H9 (cell line): Measurements from ENCODE around the gene CACNA1I. TPM values are rescaled to one million over a fixed set of nuclear protein-coding genes. Genes with fewer than 3 reads are reported as not detected.

Source experiments
- DNase-seq: peaks from one replicate; pipeline ENCODE4 v3.0.0-alpha.2; 2017
- H2AFZ ChIP-seq: one replicate; pipeline ENCODE4 v1.6.1; 2013; ENCODE audit warnings: mild to moderate bottlenecking, low read length, control low read depth, moderate library complexity
- H2AK5ac ChIP-seq: 2 replicates; pipeline ENCODE4 v1.6.1; 2013; ENCODE audit warnings: low read length, control low read depth, mixed read lengths; ENCODE audit not compliant: insufficient read length
- H2BK120ac ChIP-seq: one replicate; pipeline ENCODE4 v1.6.1; 2013; ENCODE audit warnings: low read depth, mild to moderate bottlenecking, low read length, control low read depth, inconsistent platforms; ENCODE audit not compliant: poor library complexity, severe bottlenecking
- H2BK12ac ChIP-seq: 2 replicates; pipeline ENCODE4 v1.6.1; 2013; ENCODE audit warnings: low read length, control low read depth, mixed read lengths, low read depth; ENCODE audit not compliant: insufficient read length
- H2BK15ac ChIP-seq: 2 replicates; pipeline ENCODE4 v1.6.1; 2013; ENCODE audit warnings: low read depth, low read length, control low read depth
- H2BK20ac ChIP-seq: one replicate; pipeline ENCODE4 v1.6.1; 2013; ENCODE audit warnings: low read depth, mild to moderate bottlenecking, low read length, control low read depth, inconsistent platforms; ENCODE audit not compliant: poor library complexity, severe bottlenecking
- H2BK5ac ChIP-seq: 2 replicates; pipeline ENCODE4 v1.6.1; 2013; ENCODE audit warnings: low read length, control low read depth, mixed read lengths; ENCODE audit not compliant: insufficient read length
- H3K14ac ChIP-seq: 2 replicates; pipeline ENCODE4 v1.6.1; 2013; ENCODE audit warnings: low read length, control low read depth; ENCODE audit not compliant: insufficient read depth
- H3K18ac ChIP-seq: 2 replicates; pipeline ENCODE4 v1.6.1; 2013; ENCODE audit warnings: low read depth, mild to moderate bottlenecking, mixed read lengths, low read length, control low read depth; ENCODE audit not compliant: insufficient read length
- H3K23ac ChIP-seq: 2 replicates; pipeline ENCODE4 v1.6.1; 2013; ENCODE audit warnings: low read length, control low read depth, mixed read lengths, low read depth; ENCODE audit not compliant: insufficient read length
- H3K23me2 ChIP-seq: 2 replicates; pipeline ENCODE4 v1.6.1; 2013; ENCODE audit warnings: low read depth, mild to moderate bottlenecking, mixed read lengths, low read length, control low read depth; ENCODE audit not compliant: insufficient read length, poor library complexity, severe bottlenecking
- H3K27ac ChIP-seq: 2 replicates; pipeline ENCODE4 v1.5.1; 2013; ENCODE audit warnings: low read length, control low read depth, mixed read lengths, low read depth; ENCODE audit not compliant: insufficient read length
- H3K27me3 ChIP-seq: 2 replicates; pipeline ENCODE4 v1.6.1; 2013; ENCODE audit warnings: low read length, control low read depth, inconsistent platforms; ENCODE audit not compliant: insufficient read depth
- H3K4ac ChIP-seq: 2 replicates; pipeline ENCODE4 v1.6.1; 2013; ENCODE audit warnings: low read depth, mild to moderate bottlenecking, control low read depth, inconsistent platforms, low read length, moderate library complexity
- H3K4me1 ChIP-seq: 2 replicates; pipeline ENCODE4 v1.6.1; 2013; ENCODE audit warnings: low read length, control low read depth, inconsistent platforms; ENCODE audit not compliant: insufficient read depth
- H3K4me2 ChIP-seq: 2 replicates; pipeline ENCODE4 v1.6.1; 2013; ENCODE audit warnings: low read length, control low read depth, mixed read lengths; ENCODE audit not compliant: insufficient read length, insufficient read depth
- H3K56ac ChIP-seq: 2 replicates; pipeline ENCODE4 v1.6.1; 2013; ENCODE audit warnings: low read depth, mild to moderate bottlenecking, mixed read lengths, low read length, control low read depth; ENCODE audit not compliant: insufficient read length
- H3K79me1 ChIP-seq: 2 replicates; pipeline ENCODE4 v1.6.1; 2013; ENCODE audit warnings: low read depth, mild to moderate bottlenecking, moderate library complexity, low read length, control low read depth, inconsistent platforms; ENCODE audit not compliant: insufficient read depth, poor library complexity, severe bottlenecking
- H3K79me2 ChIP-seq: 2 replicates; pipeline ENCODE4 v1.6.1; 2013; ENCODE audit warnings: low read length, control low read depth, inconsistent platforms; ENCODE audit not compliant: insufficient read depth
- H3K9ac ChIP-seq: 2 replicates; pipeline ENCODE4 v1.6.1; 2013; ENCODE audit warnings: low read length, control low read depth, mixed read lengths; ENCODE audit not compliant: insufficient read length; ENCODE audit errors: extremely low read depth
- H3K9me3 ChIP-seq: one replicate; pipeline ENCODE4 v1.6.1; 2013; ENCODE audit warnings: low read depth, low read length, inconsistent platforms; ENCODE audit not compliant: control insufficient read depth
- H3T11ph ChIP-seq: one replicate; pipeline ENCODE4 v1.6.1; 2013; ENCODE audit warnings: mild to moderate bottlenecking, low read length, control low read depth, inconsistent platforms
- H4K20me1 ChIP-seq: one replicate; pipeline ENCODE4 v1.6.1; 2013; ENCODE audit not compliant: control insufficient read depth, insufficient read length, insufficient read depth
- H4K5ac ChIP-seq: 2 replicates; pipeline ENCODE4 v1.6.1; 2013; ENCODE audit warnings: low read depth, mild to moderate bottlenecking, mixed read lengths, low read length, control low read depth; ENCODE audit not compliant: insufficient read length
- H4K8ac ChIP-seq: replicated peaks from 2 replicates; pipeline ENCODE4 v1.6.1; 2013; ENCODE audit warnings: low read length, control low read depth, mixed read lengths, low read depth; ENCODE audit not compliant: insufficient read length
- H4K91ac ChIP-seq: 2 replicates; pipeline ENCODE4 v1.6.1; 2013; ENCODE audit warnings: low read depth, mild to moderate bottlenecking, moderate library complexity, mixed read lengths, low read length, control low read depth; ENCODE audit not compliant: insufficient read length
- H3K27ac Mint-ChIP-seq, 3 experiments: 2 replicates in 2 of 3; 3 replicates in 1 of 3; pipeline ENCODE4 v1.8.0; 2020 to 2021; ENCODE audit warnings: mixed read lengths in 3 of 3, mild to moderate bottlenecking in 1 of 3, moderate library complexity in 1 of 3
- H3K27me3 Mint-ChIP-seq: 2 replicates; pipeline ENCODE4 v1.8.0; 2021; ENCODE audit warnings: low read depth, mild to moderate bottlenecking, moderate library complexity, mixed read lengths
- H3K36me3 Mint-ChIP-seq, 3 experiments: 2 replicates in 2 of 3; 3 replicates in 1 of 3; pipeline ENCODE4 v1.8.0; 2020 to 2021; ENCODE audit warnings: low read depth in 3 of 3, mixed read lengths in 3 of 3; ENCODE audit not compliant: insufficient read depth in 1 of 3
- H3K4me1 Mint-ChIP-seq, 2 experiments: 2 replicates each; pipeline ENCODE4 v1.8.0; 2020; ENCODE audit warnings: mixed read lengths in 2 of 2
- H3K4me3 Mint-ChIP-seq, 2 experiments: 2 replicates in 1 of 2; 3 replicates in 1 of 2; pipeline ENCODE4 v1.8.0; 2020 to 2021; ENCODE audit warnings: mild to moderate bottlenecking in 2 of 2, mixed read lengths in 2 of 2, moderate library complexity in 1 of 2
- H3K9me3 Mint-ChIP-seq, 2 experiments: 2 replicates in 1 of 2; 3 replicates in 1 of 2; pipeline ENCODE4 v1.8.0; 2020; ENCODE audit warnings: mild to moderate bottlenecking in 2 of 2, mixed read lengths in 2 of 2, moderate library complexity in 1 of 2
- CTCF ChIP-seq: fragments of 200-600 bp; sonication (generic); conservative IDR thresholded peaks from 3 replicates; pipeline ENCODE4 v1.8.0; 2021; ENCODE audit warnings: antibody characterized with exemption, mild to moderate bottlenecking
- WGBS: extraction: QIAGEN DNeasy Blood & Tissue Kit; methylation state at CpG from one replicate; pipeline ENCODE4 v1.1.7; 2013; ENCODE audit warnings: missing lambda C conversion rate, low lambda C conversion rate, mixed read lengths; ENCODE audit not compliant: insufficient read length; ENCODE audit errors: extremely low coverage; 5-methylcytosine and 5-hydroxymethylcytosine counted together
- total RNA-seq: library from RNA; stranded (reverse); gene quantifications from 2 replicates; pipeline ENCODE4 v1.2.1, GENCODE V29; 2021

The CACNA1I gene
- total RNA-seq, 1 experiment from 2014 or later, result 0.50 TPM

DNA sequence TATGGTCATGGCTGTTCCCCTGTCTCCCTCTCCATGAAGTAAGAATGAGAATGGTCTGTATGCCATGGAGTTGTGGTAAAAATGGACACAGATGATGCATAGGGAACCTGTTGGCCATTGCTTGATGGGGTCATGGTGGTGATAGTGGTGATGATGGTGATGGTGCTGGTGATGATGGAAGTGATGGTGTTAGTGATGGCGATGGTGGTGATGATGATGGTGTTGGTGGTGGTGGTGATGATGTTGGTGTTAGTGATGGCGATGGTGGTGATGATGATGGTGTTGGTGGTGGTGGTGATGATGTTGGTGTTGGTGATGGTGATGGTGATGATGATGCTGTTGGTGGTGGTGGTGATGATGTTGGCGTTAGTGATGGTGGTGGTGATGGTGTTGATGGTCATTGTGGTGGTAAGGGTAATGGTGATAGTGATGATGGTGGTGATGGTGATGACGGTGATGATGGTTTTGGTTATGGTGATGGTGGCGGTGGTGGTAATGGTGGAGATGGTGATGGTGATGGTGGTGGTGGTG lies 5.1 kb upstream of the CACNA1I start:
- Histone ChIP-seq H2AFZ (no peak overlapping the region), H4K8ac (no peak overlapping the region), H3K4me2 (no peak overlapping the region), H2AK5ac (no peak overlapping the region), H3K27me3 (no peaks in the 10 kb centered on the region), H3K23ac (no peak overlapping the region), H2BK20ac (no peak overlapping the region), H3K18ac (no peak overlapping the region), H4K5ac (peak overlapping the region; percentile 58), H3K27ac (no peak overlapping the region), H3K79me1 (no peaks in the 10 kb centered on the region), H3K9me3 (no peaks in the 10 kb centered on the region), H2BK5ac (no peak overlapping the region), H4K20me1 (no peaks in the 10 kb centered on the region), H3T11ph (no peak overlapping the region), H4K91ac (no peak overlapping the region), H3K23me2 (no peaks in the 10 kb centered on the region), H3K9ac (no peak overlapping the region), H3K4me1 (no peaks in the 10 kb centered on the region), H3K79me2 (no peaks in the 10 kb centered on the region), H3K14ac (no peak overlapping the region), H2BK120ac (no peak overlapping the region), H3K56ac (no peak overlapping the region), H2BK12ac (no peak overlapping the region), H2BK15ac (no peak overlapping the region), H3K4ac (no peak overlapping the region)
- Mint-ChIP-seq H3K4me3 (peak overlapping the region in 1 of 2 experiments; percentile 1; a peak in 1 of 5 replicates), H3K36me3 (peaks cover 0 to 5% (median 0%) of the 10 kb centered on the region in 3 experiments; a peak in 1 of 7 replicates), H3K4me1 (peaks cover 0 to 6% of the 10 kb centered on the region in 2 experiments; a peak in 2 of 4 replicates), H3K27ac (no peak overlapping the region; a peak in 1 of 7 replicates), H3K27me3 (peaks cover 6% of the 10 kb centered on the region), H3K9me3 (peaks cover 7 to 8% of the 10 kb centered on the region in 2 experiments)
- DNase-seq, result no peak
- no peak for TF ChIP-seq CTCF
- WGBS, result 100% methylated on average over 4 of the region's 5 CpGs
